GM21390 (cell line): Measurements from ENCODE around the gene OGFOD1.

Experiments
- ATAC-seq: cut with Tn5 transposase; IDR thresholded peaks from one replicate; pipeline ENCODE4 v1.9.1; 2021; ENCODE audit not compliant: unreplicated experiment

OGFOD1 gene

GRCh38 chr16:56426585-56426984 lies 24.8 kb upstream of the OGFOD1 start:
- no peak for ATAC-seq

GRCh38 chr16:56428091-56428490 lies 23.3 kb upstream of the OGFOD1 start:
- no peak for ATAC-seq

GRCh38 chr16:56436258-56436657 lies 15.1 kb upstream of the OGFOD1 start:
- ATAC-seq, result no peak

- no peak for ATAC-seq
These were observed 13.3 kb upstream of the OGFOD1 start for GRCh38 chr16:56438038-56438437.

GRCh38 chr16:56447286-56447685 lies 4.1 kb upstream of the OGFOD1 start:
- no peak for ATAC-seq

- no peak for ATAC-seq
These were observed 3.3 kb upstream of the OGFOD1 start for GRCh38 chr16:56448005-56448404.

GRCh38 chr16:56450275-56450985 lies 924 bp upstream of the OGFOD1 start:
- ATAC-seq, result peak; percentile 31

GRCh38 chr16:56451753-56452689 lies 667 bp downstream of the OGFOD1 start:
- peak; percentile 31 for ATAC-seq

- ATAC-seq, result no peak
These were observed 6.6 kb downstream of the OGFOD1 start for GRCh38 chr16:56457927-56458470.

- ATAC-seq, result no peak
These were observed 8.7 kb downstream of the OGFOD1 start for GRCh38 chr16:56460101-56460500.

GRCh38 chr16:56462064-56462796 lies 10.9 kb downstream of the OGFOD1 start:
- no peak for ATAC-seq

GRCh38 chr16:56463153-56463552 lies 11.8 kb downstream of the OGFOD1 start:
- no peak for ATAC-seq

- no peak for ATAC-seq
These were observed 15.0 kb downstream of the OGFOD1 start for GRCh38 chr16:56466344-56466743.

GRCh38 chr16:56468800-56469199 lies 17.4 kb downstream of the OGFOD1 start:
- ATAC-seq, result no peak

GRCh38 chr16:56469748-56470147 lies 18.4 kb downstream of the OGFOD1 start:
- no peak for ATAC-seq

- no peak for ATAC-seq
These were observed 18.9 kb downstream of the OGFOD1 start for GRCh38 chr16:56470232-56470631.

GRCh38 chr16:56470666-56471065 lies 19.3 kb downstream of the OGFOD1 start:
- ATAC-seq, result no peak

GRCh38 chr16:56475201-56475600 lies 23.8 kb downstream of the OGFOD1 start:
- ATAC-seq, result no peak

- ATAC-seq, result no peak
These were observed 25.9 kb downstream of the OGFOD1 start for GRCh38 chr16:56477096-56477878.

GRCh38 chr16:56478281-56479049 lies 27.1 kb downstream of the OGFOD1 start:
- ATAC-seq, result no peak
